Trophoblast cell (in vitro differentiated cells and primary cell): Measurements from ENCODE around the gene SERAC1.

ENCODE experiments used
- DNase-seq, 2 donors: peaks; one replicate each; pipeline ENCODE4 v3.0.0-alpha.2; 2016
- H2AFZ ChIP-seq: 2 replicates; pipeline ENCODE4 v1.6.1; 2013; ENCODE audit warnings: low read length, moderate library complexity, mild to moderate bottlenecking; ENCODE audit not compliant: insufficient read depth, poor library complexity
- H2AK5ac ChIP-seq: 2 replicates; pipeline ENCODE4 v1.6.1; 2013; ENCODE audit warnings: mild to moderate bottlenecking, low read length
- H2BK120ac ChIP-seq: 2 replicates; pipeline ENCODE4 v1.6.1; 2013; ENCODE audit warnings: low read length, mild to moderate bottlenecking, moderate library complexity; ENCODE audit not compliant: insufficient read depth, poor library complexity
- H2BK12ac ChIP-seq: 2 replicates; pipeline ENCODE4 v1.6.1; 2013; ENCODE audit warnings: mild to moderate bottlenecking, low read length, moderate library complexity
- H2BK5ac ChIP-seq: 2 replicates; pipeline ENCODE4 v1.6.1; 2013; ENCODE audit warnings: low read length, low read depth, moderate library complexity, mild to moderate bottlenecking; ENCODE audit not compliant: poor library complexity
- H3K14ac ChIP-seq: 2 replicates; pipeline ENCODE4 v1.6.1; 2013; ENCODE audit warnings: mild to moderate bottlenecking, low read length
- H3K18ac ChIP-seq: 2 replicates; pipeline ENCODE4 v1.6.1; 2013; ENCODE audit warnings: mild to moderate bottlenecking, low read length
- H3K23ac ChIP-seq: 2 replicates; pipeline ENCODE4 v1.6.1; 2013; ENCODE audit warnings: low read length
- H3K27ac ChIP-seq: 2 replicates; pipeline ENCODE4 v1.5.1; 2013; ENCODE audit warnings: low read depth, mild to moderate bottlenecking, inconsistent platforms, low read length, moderate library complexity
- H3K27me3 ChIP-seq: 2 replicates; pipeline ENCODE4 v1.6.1; 2013; ENCODE audit warnings: inconsistent platforms, mild to moderate bottlenecking, low read length, moderate library complexity; ENCODE audit not compliant: insufficient read depth
- H3K36me3 ChIP-seq, 2 experiments: 1 replicate in 1 of 2; 2 replicates in 1 of 2; pipeline ENCODE4 v1.6.1; 2013; ENCODE audit warnings: low read length in 2 of 2, mild to moderate bottlenecking in 2 of 2, moderate library complexity in 1 of 2; ENCODE audit not compliant: insufficient read depth in 2 of 2, control insufficient read depth in 1 of 2
- H3K4ac ChIP-seq: 2 replicates; pipeline ENCODE4 v1.6.1; 2013; ENCODE audit warnings: low read depth, mild to moderate bottlenecking, low read length, moderate library complexity
- H3K4me1 ChIP-seq, 2 experiments: 1 replicate in 1 of 2; 2 replicates in 1 of 2; pipeline ENCODE4 v1.6.1; 2013; ENCODE audit warnings: low read length in 2 of 2, mild to moderate bottlenecking in 2 of 2, moderate library complexity in 1 of 2; ENCODE audit not compliant: insufficient read depth in 2 of 2, control insufficient read depth in 1 of 2
- H3K4me2 ChIP-seq: 2 replicates; pipeline ENCODE4 v1.6.1; 2013; ENCODE audit warnings: inconsistent platforms, mild to moderate bottlenecking, low read length, moderate library complexity
- H3K4me3 ChIP-seq: 2 replicates; pipeline ENCODE4 v1.5.1; 2013; ENCODE audit warnings: mild to moderate bottlenecking, low read depth, low read length, inconsistent platforms
- H3K79me1 ChIP-seq: one replicate; pipeline ENCODE4 v1.6.1; 2013; ENCODE audit warnings: low read length
- H3K79me2 ChIP-seq: 2 replicates; pipeline ENCODE4 v1.6.1; 2013; ENCODE audit warnings: low read length, mild to moderate bottlenecking; ENCODE audit not compliant: control insufficient read depth, insufficient read depth, poor library complexity
- H3K9ac ChIP-seq: 2 replicates; pipeline ENCODE4 v1.6.1; 2013; ENCODE audit warnings: mild to moderate bottlenecking, low read length
- H3K9me3 ChIP-seq: 2 replicates; pipeline ENCODE4 v1.6.1; 2013; ENCODE audit warnings: low read depth, mild to moderate bottlenecking, control low read depth, inconsistent platforms, low read length; ENCODE audit not compliant: insufficient read depth
- H4K12ac ChIP-seq: 2 replicates; pipeline ENCODE4 v1.6.1; 2013; ENCODE audit warnings: low read depth, mild to moderate bottlenecking, low read length, moderate library complexity
- H4K8ac ChIP-seq: 2 replicates; pipeline ENCODE4 v1.6.1; 2013; ENCODE audit warnings: low read depth, mild to moderate bottlenecking, low read length, moderate library complexity
- H4K91ac ChIP-seq: one replicate; pipeline ENCODE4 v1.6.1; 2013; ENCODE audit warnings: low read depth, mild to moderate bottlenecking, low read length, moderate library complexity
- WGBS: extraction: QIAGEN DNeasy Blood & Tissue Kit; methylation state at CpG from one replicate; pipeline ENCODE4 v1.1.7; 2013; ENCODE audit warnings: missing lambda C conversion rate; ENCODE audit not compliant: insufficient read length, insufficient coverage; ENCODE audit errors: extremely low coverage; 5-methylcytosine and 5-hydroxymethylcytosine counted together

The SERAC1 gene

DNA sequence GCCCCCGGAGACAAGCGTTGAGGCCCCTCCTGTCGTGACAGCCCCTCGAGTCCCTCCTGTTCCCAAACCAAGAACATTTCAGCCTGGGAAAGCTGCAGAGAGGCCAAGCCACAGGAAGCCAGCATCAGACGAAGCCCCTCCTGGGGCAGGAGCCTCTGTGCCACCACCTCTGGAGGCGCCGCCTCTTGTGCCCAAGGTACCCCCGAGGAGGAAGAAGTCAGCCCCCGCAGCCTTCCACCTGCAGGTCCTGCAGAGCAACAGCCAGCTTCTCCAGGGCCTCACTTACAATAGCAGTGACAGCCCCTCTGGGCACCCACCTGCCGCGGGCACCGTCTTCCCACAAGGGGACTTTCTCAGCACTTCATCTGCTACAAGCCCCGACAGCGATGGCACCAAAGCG is 72.4 kb downstream of the SERAC1 start:
- Histone ChIP-seq H4K8ac (no peak overlapping the region), H2BK5ac (no peak overlapping the region), H3K23ac (no peak overlapping the region), H2AFZ (no peak overlapping the region), H2AK5ac (no peak overlapping the region), H3K18ac (no peak overlapping the region), H2BK120ac (no peak overlapping the region), H3K9me3 (no peaks in the 10 kb centered on the region), H3K36me3 (peaks cover 20 to 35% of the 10 kb centered on the region in 2 experiments), H3K9ac (no peak overlapping the region), H3K27me3 (no peaks in the 10 kb centered on the region), H3K4ac (no peak overlapping the region), H3K79me2 (no peaks in the 10 kb centered on the region), H2BK12ac (no peak overlapping the region), H3K14ac (no peak overlapping the region), H3K4me3 (no peak overlapping the region), H4K91ac (no peak overlapping the region), H4K12ac (no peak overlapping the region), H3K79me1 (no peaks in the 10 kb centered on the region), H3K4me2 (no peak overlapping the region), H3K27ac (no peak overlapping the region), H3K4me1 (no peaks in the 10 kb centered on the region)
- no peak for DNase-seq
- no CpG with 5 or more reads among the region's 15 CpGs for WGBS

DNA sequence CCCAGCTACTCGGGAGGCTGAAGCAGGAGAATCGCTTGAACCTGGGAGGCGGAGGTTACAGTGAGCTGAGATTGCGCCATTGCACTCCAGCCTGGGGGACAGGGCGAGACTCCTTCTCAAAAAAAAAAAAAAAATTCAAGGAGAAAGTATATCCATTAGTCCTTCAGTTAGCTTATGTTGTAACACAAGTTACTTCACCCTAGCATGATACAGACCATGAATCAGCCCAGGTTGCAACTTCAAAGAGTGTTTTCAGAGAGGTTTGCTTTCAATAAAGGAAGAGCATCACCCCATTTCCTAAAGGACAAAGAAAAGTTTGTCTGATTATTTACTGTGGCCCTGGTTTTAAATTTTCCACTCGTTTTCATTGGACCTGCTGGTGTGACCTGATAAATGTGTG is 73.0 kb downstream of the SERAC1 start:
- no CpG with 5 or more reads among the region's 6 CpGs for WGBS
- no peaks in the 10 kb centered on the region for H3K27me3 ChIP-seq

GRCh38 chr6:158092806-158093205 is 75.3 kb downstream of the SERAC1 start:
- H3K79me2 ChIP-seq = no peaks in the 10 kb centered on the region
- H2BK120ac ChIP-seq = no peak overlapping the region
- peaks cover 27 to 50% of the 10 kb centered on the region in 2 experiments for H3K36me3 ChIP-seq
- WGBS = no CpG with 5 or more reads among the region's 9 CpGs
- no peak overlapping the region for H4K8ac ChIP-seq
- H3K14ac ChIP-seq = no peak overlapping the region
- no peak overlapping the region for H3K4ac ChIP-seq
- H3K79me1 ChIP-seq = no peaks in the 10 kb centered on the region
- no peak overlapping the region for H3K4me2 ChIP-seq
- H3K27ac ChIP-seq = no peak overlapping the region
- no peak overlapping the region for H2BK5ac ChIP-seq
- no peak overlapping the region for H2AFZ ChIP-seq
- no peak overlapping the region for H4K91ac ChIP-seq
- H3K18ac ChIP-seq = no peak overlapping the region
- no peak for DNase-seq
- no peak overlapping the region for H2BK12ac ChIP-seq
- H4K12ac ChIP-seq = no peak overlapping the region
- H3K9ac ChIP-seq = no peak overlapping the region
- H3K4me1 ChIP-seq = no peaks in the 10 kb centered on the region
- H3K27me3 ChIP-seq = no peaks in the 10 kb centered on the region
- no peak overlapping the region for H3K4me3 ChIP-seq
- no peak overlapping the region for H2AK5ac ChIP-seq
- no peak overlapping the region for H3K23ac ChIP-seq
- no peaks in the 10 kb centered on the region for H3K9me3 ChIP-seq

More for the DNA sequence above, 73.0 kb downstream of the SERAC1 start:
- Histone ChIP-seq H2BK120ac (no peak overlapping the region), H3K4me3 (no peak overlapping the region), H3K27ac (no peak overlapping the region), H2BK5ac (no peak overlapping the region), H3K18ac (no peak overlapping the region), H3K9me3 (no peaks in the 10 kb centered on the region), H3K36me3 (peaks cover 20 to 38% of the 10 kb centered on the region in 2 experiments), H4K12ac (no peak overlapping the region), H2BK12ac (no peak overlapping the region), H3K23ac (no peak overlapping the region), H3K14ac (no peak overlapping the region), H2AK5ac (no peak overlapping the region), H3K79me2 (no peaks in the 10 kb centered on the region), H3K9ac (no peak overlapping the region), H4K8ac (no peak overlapping the region), H4K91ac (no peak overlapping the region), H3K4me2 (no peak overlapping the region), H3K4me1 (no peaks in the 10 kb centered on the region), H2AFZ (no peak overlapping the region), H3K79me1 (no peaks in the 10 kb centered on the region), H3K4ac (no peak overlapping the region)
- DNase-seq = peak in 1 of 2 donors; percentile 33

DNA sequence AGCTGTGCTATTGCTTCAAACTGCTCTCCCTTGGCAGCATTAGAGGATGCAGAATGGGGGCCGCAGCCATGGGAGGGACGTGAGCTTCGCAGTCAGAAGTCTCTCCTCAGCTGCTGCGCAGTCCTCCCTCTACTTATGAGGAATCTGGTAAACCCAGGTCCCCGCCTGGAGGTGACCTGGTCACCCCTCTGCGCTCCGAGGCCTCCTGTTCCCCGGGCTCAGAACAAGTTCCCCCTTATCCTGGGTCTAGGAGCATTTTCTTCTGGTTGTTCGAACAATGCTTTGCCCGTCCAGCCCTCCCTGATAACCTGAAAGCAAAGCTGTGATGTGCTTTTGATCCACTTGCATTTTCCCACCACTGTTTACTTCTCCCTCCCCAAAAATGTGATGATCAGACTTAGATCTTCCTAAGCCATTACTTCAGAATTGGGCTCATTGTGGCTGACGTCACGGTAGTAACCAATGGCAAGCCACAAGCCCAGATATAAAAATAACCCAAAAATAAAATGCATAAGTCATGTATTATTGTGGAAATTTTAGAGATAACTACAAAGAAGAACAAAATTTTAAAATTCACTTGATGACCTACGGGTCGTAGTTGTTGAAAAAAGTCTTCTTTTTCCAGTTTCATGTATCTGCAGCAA is 80.7 kb downstream of the SERAC1 start:
- H3K27ac ChIP-seq = no peak overlapping the region
- H3K4me3 ChIP-seq = no peak overlapping the region
- H3K79me2 ChIP-seq = no peaks in the 10 kb centered on the region
- no peak overlapping the region for H3K18ac ChIP-seq
- no peak overlapping the region for H3K23ac ChIP-seq
- H3K14ac ChIP-seq = no peak overlapping the region
- H3K4me1 ChIP-seq = no peaks in the 10 kb centered on the region
- no peaks in the 10 kb centered on the region for H3K9me3 ChIP-seq
- no peak overlapping the region for H2BK5ac ChIP-seq
- H3K27me3 ChIP-seq = no peaks in the 10 kb centered on the region
- H2BK120ac ChIP-seq = no peak overlapping the region
- no peak overlapping the region for H4K91ac ChIP-seq
- no peak overlapping the region for H4K12ac ChIP-seq
- H4K8ac ChIP-seq = no peak overlapping the region
- H3K4me2 ChIP-seq = no peak overlapping the region
- no peak overlapping the region for H2BK12ac ChIP-seq
- no peaks in the 10 kb centered on the region for H3K79me1 ChIP-seq
- no peak overlapping the region for H2AK5ac ChIP-seq
- H3K4ac ChIP-seq = no peak overlapping the region
- no peak for DNase-seq
- H3K36me3 ChIP-seq = peaks cover 44 to 61% of the 10 kb centered on the region in 2 experiments
- no CpG with 5 or more reads among the region's 14 CpGs for WGBS
- H3K9ac ChIP-seq = no peak overlapping the region
- no peak overlapping the region for H2AFZ ChIP-seq
